ENCODE data around the gene TRAPPC11.

- TF ChIP-seq CREB1 (IDR thresholded peaks at IDR 0.05; ENCODE audit: low read depth) = no peak
- no peak for TF ChIP-seq RAD21 (IDR thresholded peaks at IDR 0.05; ENCODE audit: low read depth)
- TF ChIP-seq CEBPB (IDR thresholded peaks at IDR 0.05) = no peak
- TF ChIP-seq TAF1 (IDR thresholded peaks at IDR 0.05; ENCODE audit: low read depth) = no peak
- TF ChIP-seq ZBTB7A (IDR thresholded peaks at IDR 0.05; ENCODE audit: low read depth) = no peak
- TF ChIP-seq EP300 (IDR thresholded peaks at IDR 0.05; ENCODE audit: borderline replicate concordance) = no peak
Measured at GRCh38 chr4:183721207-183722081, 62.4 kb downstream of the TRAPPC11 start.
